ENCODE results near the gene MT3. TPM values are rescaled to one million over a fixed set of nuclear protein-coding genes. Genes with fewer than 3 reads are reported as not detected.

Gene MT3
- total RNA-seq, 1 donor from 2014 or later = not detected

DNA sequence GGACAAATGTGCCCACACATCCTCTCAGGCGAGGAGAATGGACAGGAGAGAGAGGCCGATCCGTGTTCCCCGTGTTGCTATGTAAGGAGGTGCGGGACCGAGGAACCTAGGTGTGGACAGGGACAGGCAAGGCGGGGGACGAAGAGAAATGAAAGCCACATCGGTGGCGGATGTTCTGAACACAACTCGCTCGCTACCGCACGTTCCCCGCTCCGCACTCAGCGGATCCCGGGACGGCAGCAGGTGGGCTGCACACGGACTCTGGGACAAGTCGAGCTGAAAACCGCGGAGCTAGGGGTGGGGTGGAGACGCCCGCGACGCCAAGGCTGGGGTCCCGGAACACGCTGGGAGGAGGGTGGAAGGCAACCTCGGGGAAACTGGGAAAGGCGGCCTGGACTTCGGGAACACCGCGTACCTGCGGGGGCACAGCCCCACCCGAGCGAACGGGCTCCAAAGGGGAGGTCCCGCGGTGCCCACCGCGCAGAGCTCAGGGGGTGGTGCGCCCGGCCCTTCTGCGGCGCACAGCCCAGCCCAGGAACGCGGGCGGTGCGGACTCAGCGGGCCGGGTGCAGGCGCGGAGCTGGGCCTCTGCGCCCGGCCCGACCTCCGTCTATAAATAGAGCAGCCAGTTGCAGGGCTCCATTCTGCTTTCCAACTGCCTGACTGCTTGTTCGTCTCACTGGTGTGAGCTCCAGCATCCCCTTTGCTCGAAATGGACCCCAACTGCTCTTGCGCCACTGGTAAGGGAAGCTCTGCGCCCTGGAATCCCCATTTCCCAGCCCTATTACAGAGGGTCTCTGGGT lies 36.0 kb downstream of the MT3 start, which contains the start of gene MT1E:
Gene MT1E (plus strand): TSS at position 642 of the 803 bp plus-strand sequence. CDS start 71 bp downstream, at position 713.
- intact Hi-C loops (cut with DNase I) = no loop called here
- TF ChIP-seq, protein P1, sequence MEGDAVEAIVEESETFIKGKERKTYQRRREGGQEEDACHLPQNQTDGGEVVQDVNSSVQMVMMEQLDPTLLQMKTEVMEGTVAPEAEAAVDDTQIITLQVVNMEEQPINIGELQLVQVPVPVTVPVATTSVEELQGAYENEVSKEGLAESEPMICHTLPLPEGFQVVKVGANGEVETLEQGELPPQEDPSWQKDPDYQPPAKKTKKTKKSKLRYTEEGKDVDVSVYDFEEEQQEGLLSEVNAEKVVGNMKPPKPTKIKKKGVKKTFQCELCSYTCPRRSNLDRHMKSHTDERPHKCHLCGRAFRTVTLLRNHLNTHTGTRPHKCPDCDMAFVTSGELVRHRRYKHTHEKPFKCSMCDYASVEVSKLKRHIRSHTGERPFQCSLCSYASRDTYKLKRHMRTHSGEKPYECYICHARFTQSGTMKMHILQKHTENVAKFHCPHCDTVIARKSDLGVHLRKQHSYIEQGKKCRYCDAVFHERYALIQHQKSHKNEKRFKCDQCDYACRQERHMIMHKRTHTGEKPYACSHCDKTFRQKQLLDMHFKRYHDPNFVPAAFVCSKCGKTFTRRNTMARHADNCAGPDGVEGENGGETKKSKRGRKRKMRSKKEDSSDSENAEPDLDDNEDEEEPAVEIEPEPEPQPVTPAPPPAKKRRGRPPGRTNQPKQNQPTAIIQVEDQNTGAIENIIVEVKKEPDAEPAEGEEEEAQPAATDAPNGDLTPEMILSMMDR (IDR thresholded peaks at IDR 0.05) = no peak
- Histone ChIP-seq H3K27ac (peak within 1 kb of the TSS; percentile 93), H3K36me3 (no peaks in the 10 kb centered on the region), H3K4me3 (peak within 1 kb of the TSS; percentile 70), H3K27me3 (no peaks in the 10 kb centered on the region), H3K9me3 (no peaks in the 10 kb centered on the region), H3K4me1 (peaks cover 6% of the 10 kb centered on the region)
- ATAC-seq (peak; percentile 96), DNase-seq (peak; percentile 92)

GRCh38 chr16:56625943-56626654 lies 36.8 kb downstream of the MT3 start:
- ATAC-seq = peak; percentile 59
- intact Hi-C loops (cut with DNase I) = no loop called here
- H3K27ac ChIP-seq = peak overlapping the region; percentile 93
- no peak for DNase-seq
- TF ChIP-seq, protein P1 (IDR thresholded peaks at IDR 0.05) = no peak
- H3K9me3 ChIP-seq = no peaks in the 10 kb centered on the region
- H3K27me3 ChIP-seq = no peaks in the 10 kb centered on the region
- peak overlapping the region; percentile 70 for H3K4me3 ChIP-seq
- peaks cover 6% of the 10 kb centered on the region for H3K4me1 ChIP-seq
- no peaks in the 10 kb centered on the region for H3K36me3 ChIP-seq

GRCh38 chr16:56626685-56627084 lies 37.4 kb downstream of the MT3 start:
- intact Hi-C loops (cut with DNase I) = no loop called here
- peaks cover 6% of the 10 kb centered on the region for H3K4me1 ChIP-seq
- no peaks in the 10 kb centered on the region for H3K27me3 ChIP-seq
- TF ChIP-seq, protein P1 (IDR thresholded peaks at IDR 0.05) = no peak
- H3K36me3 ChIP-seq = no peaks in the 10 kb centered on the region
- DNase-seq (no peak), ATAC-seq (no peak)
- peak overlapping the region; percentile 93 for H3K27ac ChIP-seq
- H3K9me3 ChIP-seq = no peaks in the 10 kb centered on the region
- peak overlapping the region; percentile 70 for H3K4me3 ChIP-seq

- Histone ChIP-seq H3K27ac (peak overlapping the region; percentile 2), H3K4me3 (no peak overlapping the region), H3K9me3 (no peaks in the 10 kb centered on the region), H3K36me3 (no peaks in the 10 kb centered on the region), H3K27me3 (no peaks in the 10 kb centered on the region), H3K4me1 (peaks cover 6% of the 10 kb centered on the region)
- TF ChIP-seq, protein P1 (IDR thresholded peaks at IDR 0.05) = no peak
- ATAC-seq (no peak), DNase-seq (no peak)
- intact Hi-C loops (cut with DNase I) = no loop called here
Measured at GRCh38 chr16:56628486-56629350, 39.4 kb downstream of the MT3 start.

DNA sequence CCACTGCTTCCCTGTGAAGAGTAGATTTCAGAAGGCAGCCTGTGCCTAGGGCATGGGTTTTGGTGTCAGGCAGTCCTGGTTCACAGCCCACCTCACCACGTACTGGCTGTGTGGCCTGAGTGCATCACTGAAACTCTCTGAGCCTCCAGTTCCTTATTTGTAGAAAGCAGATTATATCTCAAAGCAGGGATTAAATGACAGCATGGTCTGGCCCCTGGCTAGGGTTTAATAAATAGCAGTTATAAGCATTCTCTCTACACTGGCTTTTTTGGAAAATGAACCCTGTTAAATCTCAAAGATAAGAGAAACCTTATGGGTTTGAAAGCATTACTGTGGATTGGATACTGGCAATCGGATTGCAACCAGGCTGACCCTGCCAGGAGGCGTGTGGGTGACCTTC lies 40.2 kb downstream of the MT3 start:
- TF ChIP-seq, protein P1 (IDR thresholded peaks at IDR 0.05) = no peak
- peaks cover 6% of the 10 kb centered on the region for H3K4me1 ChIP-seq
- DNase-seq = no peak
- ATAC-seq = no peak
- H3K4me3 ChIP-seq = no peak overlapping the region
- no peaks in the 10 kb centered on the region for H3K9me3 ChIP-seq
- intact Hi-C loops (cut with DNase I) = no loop called here
- peaks cover 6% of the 10 kb centered on the region for H3K27me3 ChIP-seq
- H3K36me3 ChIP-seq = no peaks in the 10 kb centered on the region
- H3K27ac ChIP-seq = no peak overlapping the region

Measured in upper lobe of right lung (tissue), 1 donor.